Mesenchymal stem cell (in vitro differentiated cells and primary cell): ENCODE measurements around the gene AREL1.
A peak's percentile ranks its signal among the peaks of the same experiment; 100 is the strongest.

ENCODE experiments used
- DNase-seq: peaks from one replicate; pipeline ENCODE4 v3.0.0-alpha.2; 2013
- H2AFZ ChIP-seq: one replicate; pipeline ENCODE4 v1.6.1; 2013; ENCODE audit warnings: low read depth, mild to moderate bottlenecking, control low read depth, inconsistent platforms, low read length, moderate library complexity
- H2AK5ac ChIP-seq: 2 replicates; pipeline ENCODE4 v1.6.1; 2013; ENCODE audit warnings: low read length, moderate library complexity, mild to moderate bottlenecking, inconsistent platforms; ENCODE audit not compliant: severe bottlenecking
- H2BK120ac ChIP-seq: one replicate; pipeline ENCODE4 v1.6.1; 2013; ENCODE audit warnings: low read depth, mild to moderate bottlenecking, inconsistent platforms, low read length, moderate library complexity
- H2BK12ac ChIP-seq, 2 experiments: one replicate each; pipeline ENCODE4 v1.6.1; 2013; ENCODE audit warnings: inconsistent platforms in 2 of 2, low read length in 2 of 2, mild to moderate bottlenecking in 2 of 2, moderate library complexity in 2 of 2, control low read depth in 1 of 2
- H2BK15ac ChIP-seq: one replicate; pipeline ENCODE4 v1.6.1; 2013; ENCODE audit warnings: mild to moderate bottlenecking, low read depth, inconsistent platforms; ENCODE audit not compliant: poor library complexity, severe bottlenecking
- H2BK5ac ChIP-seq: 2 replicates; pipeline ENCODE4 v1.6.1; 2013; ENCODE audit warnings: low read depth, mild to moderate bottlenecking, low read length, control low read depth, inconsistent platforms; ENCODE audit not compliant: poor library complexity, severe bottlenecking
- H3K14ac ChIP-seq, 2 experiments: one replicate each; pipeline ENCODE4 v1.6.1; 2013; ENCODE audit warnings: inconsistent platforms in 2 of 2, low read length in 2 of 2, control low read depth in 1 of 2, mild to moderate bottlenecking in 1 of 2, moderate library complexity in 1 of 2
- H3K18ac ChIP-seq, 2 experiments: one replicate each; pipeline ENCODE4 v1.6.1; 2013; ENCODE audit warnings: inconsistent platforms in 2 of 2, low read length in 2 of 2, control low read depth in 1 of 2, low read depth in 1 of 2, mild to moderate bottlenecking in 1 of 2
- H3K23ac ChIP-seq, 2 experiments: one replicate each; pipeline ENCODE4 v1.6.1; 2013; ENCODE audit warnings: inconsistent platforms in 2 of 2, low read length in 2 of 2, mild to moderate bottlenecking in 2 of 2, moderate library complexity in 2 of 2, control low read depth in 1 of 2
- H3K27ac ChIP-seq: 2 replicates; pipeline ENCODE4 v1.5.1; 2013; ENCODE audit warnings: mild to moderate bottlenecking, moderate library complexity, low read length, control low read depth, inconsistent platforms; ENCODE audit not compliant: poor library complexity, severe bottlenecking
- H3K27me3 ChIP-seq, 2 experiments: 2 replicates each; pipeline versions ENCODE4 v1.6.1 to v1.7.0; 2013; ENCODE audit warnings: low read length in 2 of 2, mild to moderate bottlenecking in 2 of 2, moderate library complexity in 2 of 2, control low read depth in 1 of 2, inconsistent platforms in 1 of 2; ENCODE audit not compliant: control insufficient read depth in 1 of 2, insufficient read depth in 1 of 2
- H3K36me3 ChIP-seq, 2 experiments: 2 replicates each; pipeline versions ENCODE4 v1.6.1 to v1.7.0; 2013; ENCODE audit warnings: low read length in 2 of 2, control low read depth in 1 of 2, inconsistent platforms in 1 of 2, low read depth in 1 of 2, mild to moderate bottlenecking in 1 of 2; ENCODE audit not compliant: insufficient read depth in 2 of 2, control insufficient read depth in 1 of 2
- H3K4ac ChIP-seq, 2 experiments: one replicate each; pipeline ENCODE4 v1.6.1; 2013; ENCODE audit warnings: inconsistent platforms in 2 of 2, low read length in 2 of 2, mild to moderate bottlenecking in 2 of 2, moderate library complexity in 2 of 2, control low read depth in 1 of 2, low read depth in 1 of 2
- H3K4me1 ChIP-seq: 2 replicates; pipeline ENCODE4 v1.6.1; 2013; ENCODE audit warnings: low read depth, low read length, control low read depth; ENCODE audit not compliant: control insufficient read depth, insufficient read depth
- H3K4me2 ChIP-seq: 2 replicates; pipeline ENCODE4 v1.6.1; 2013; ENCODE audit warnings: low read length, mild to moderate bottlenecking, inconsistent platforms; ENCODE audit not compliant: poor library complexity, severe bottlenecking
- H3K4me3 ChIP-seq, 2 experiments: 2 replicates each; pipeline versions ENCODE4 v1.5.1 to v1.7.0; 2013; ENCODE audit warnings: low read length in 2 of 2, mild to moderate bottlenecking in 2 of 2, control low read depth in 1 of 2, low read depth in 1 of 2; ENCODE audit not compliant: insufficient read depth in 1 of 2
- H3K79me1 ChIP-seq: replicated peaks from 2 replicates; pipeline ENCODE4 v1.6.1; 2013; ENCODE audit warnings: mild to moderate bottlenecking, control low read depth, low read length, inconsistent platforms; ENCODE audit not compliant: poor library complexity, severe bottlenecking
- H3K9ac ChIP-seq: 2 replicates; pipeline ENCODE4 v1.7.0; 2013; ENCODE audit warnings: mild to moderate bottlenecking, low read length, moderate library complexity
- H3K9me3 ChIP-seq: 2 replicates; pipeline ENCODE4 v1.7.0; 2013; ENCODE audit warnings: mild to moderate bottlenecking, low read length; ENCODE audit not compliant: control insufficient read depth
- H4K8ac ChIP-seq: one replicate; pipeline ENCODE4 v1.6.1; 2013; ENCODE audit warnings: inconsistent platforms, mild to moderate bottlenecking, low read length, moderate library complexity
- H4K91ac ChIP-seq: one replicate; pipeline ENCODE4 v1.6.1; 2013; ENCODE audit warnings: mild to moderate bottlenecking, low read length, inconsistent platforms
- WGBS: methylation state at CpG from one replicate; pipeline ENCODE4 v1.1.7; 2013; ENCODE audit warnings: mixed read lengths; 5-methylcytosine and 5-hydroxymethylcytosine counted together

AREL1 gene

GRCh38 chr14:74653386-74654138, 59.3 kb downstream of the AREL1 start:
- H3K27ac ChIP-seq = no peak overlapping the region
- H4K8ac ChIP-seq = peak overlapping the region; percentile 16
- no peak overlapping the region for H3K23ac ChIP-seq
- no peak overlapping the region for H2BK5ac ChIP-seq
- H2AK5ac ChIP-seq = no peak overlapping the region
- H2BK12ac ChIP-seq = no peak overlapping the region
- no peak overlapping the region for H3K9ac ChIP-seq
- peaks cover 4% of the 10 kb centered on the region for H3K79me1 ChIP-seq
- no peak overlapping the region for H2BK120ac ChIP-seq
- H3K4me3 ChIP-seq = no peak overlapping the region
- 87% methylated on average over 15 of the region's 15 CpGs for WGBS
- peak overlapping the region; percentile 6 for H2BK15ac ChIP-seq
- H3K27me3 ChIP-seq = no peaks in the 10 kb centered on the region
- peak overlapping the region in 1 of 2 experiments; percentile 46 for H3K18ac ChIP-seq
- DNase-seq = no peak
- peaks cover 19% of the 10 kb centered on the region for H3K4me1 ChIP-seq
- H3K14ac ChIP-seq = peak overlapping the region in 1 of 2 experiments; percentile 41
- no peak overlapping the region for H3K4me2 ChIP-seq
- H3K9me3 ChIP-seq = no peaks in the 10 kb centered on the region
- H3K36me3 ChIP-seq = peaks cover 21 to 22% of the 10 kb centered on the region in 2 experiments
- H4K91ac ChIP-seq = no peak overlapping the region
- no peak overlapping the region for H2AFZ ChIP-seq
- H3K4ac ChIP-seq = peak overlapping the region in 1 of 2 experiments; percentile 34

DNA sequence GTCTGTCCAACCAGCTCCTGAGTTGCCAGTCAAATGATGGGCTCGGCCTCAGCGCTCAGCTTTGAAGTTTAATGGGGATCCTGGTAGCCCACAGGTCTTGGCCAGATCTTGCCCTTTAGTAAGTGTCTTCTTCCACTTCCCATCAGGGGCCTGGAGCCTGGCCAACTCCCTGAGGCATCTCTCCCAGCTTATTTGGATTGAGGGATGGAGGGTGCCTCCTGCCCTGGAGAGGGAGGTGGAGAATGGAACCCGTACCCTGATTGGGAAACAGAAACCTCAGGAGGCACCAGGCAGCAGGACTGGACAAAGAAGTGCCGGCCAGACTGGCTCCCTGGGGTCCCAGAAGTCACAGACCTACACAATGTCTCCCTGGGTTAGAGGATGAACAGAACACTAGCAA, 60.3 kb downstream of the AREL1 start:
- H3K27ac ChIP-seq = no peak overlapping the region
- no peak overlapping the region for H3K4me2 ChIP-seq
- no peak overlapping the region for H2BK120ac ChIP-seq
- no peak for DNase-seq
- H2AK5ac ChIP-seq = no peak overlapping the region
- peaks cover 13 to 20% of the 10 kb centered on the region in 2 experiments for H3K36me3 ChIP-seq
- H3K4me1 ChIP-seq = peaks cover 27% of the 10 kb centered on the region
- H2BK12ac ChIP-seq = peak overlapping the region in 1 of 2 experiments; percentile 33
- H3K79me1 ChIP-seq = no peaks in the 10 kb centered on the region
- no peaks in the 10 kb centered on the region for H3K9me3 ChIP-seq
- H3K18ac ChIP-seq = peak overlapping the region in 1 of 2 experiments; percentile 41
- H3K9ac ChIP-seq = no peak overlapping the region
- H3K4ac ChIP-seq = no peak overlapping the region
- no peak overlapping the region for H4K91ac ChIP-seq
- no peak overlapping the region for H2BK15ac ChIP-seq
- no peak overlapping the region for H4K8ac ChIP-seq
- no peak overlapping the region for H3K23ac ChIP-seq
- H3K14ac ChIP-seq = no peak overlapping the region
- H2BK5ac ChIP-seq = no peak overlapping the region
- no peak overlapping the region for H3K4me3 ChIP-seq
- no peaks in the 10 kb centered on the region for H3K27me3 ChIP-seq
- 77% methylated on average over 3 of the region's 4 CpGs for WGBS
- no peak overlapping the region for H2AFZ ChIP-seq

- H3K4me1 ChIP-seq = peaks cover 33% of the 10 kb centered on the region
- H2BK15ac ChIP-seq = no peak overlapping the region
- peak overlapping the region in 1 of 2 experiments; percentile 9 for H2BK12ac ChIP-seq
- H3K79me1 ChIP-seq = no peaks in the 10 kb centered on the region
- H3K18ac ChIP-seq = no peak overlapping the region
- H2AK5ac ChIP-seq = no peak overlapping the region
- H3K9ac ChIP-seq = no peak overlapping the region
- no peak overlapping the region for H4K91ac ChIP-seq
- no peak overlapping the region for H3K23ac ChIP-seq
- WGBS = 94% methylated on average over 1 of the region's 1 CpG
- no peak overlapping the region for H2BK120ac ChIP-seq
- no peak for DNase-seq
- H3K27me3 ChIP-seq = no peaks in the 10 kb centered on the region
- no peak overlapping the region for H2BK5ac ChIP-seq
- no peak overlapping the region for H3K4me2 ChIP-seq
- no peak overlapping the region for H3K14ac ChIP-seq
- H4K8ac ChIP-seq = no peak overlapping the region
- no peak overlapping the region for H3K4me3 ChIP-seq
- peaks cover 5 to 17% of the 10 kb centered on the region in 2 experiments for H3K36me3 ChIP-seq
- H3K4ac ChIP-seq = no peak overlapping the region
- no peak overlapping the region for H3K27ac ChIP-seq
- no peak overlapping the region for H2AFZ ChIP-seq
- H3K9me3 ChIP-seq = no peaks in the 10 kb centered on the region
Observed at GRCh38 chr14:74650927-74651686, 61.8 kb downstream of the AREL1 start.

- Histone ChIP-seq H3K9me3 (no peaks in the 10 kb centered on the region), H4K91ac (no peak overlapping the region), H3K14ac (no peak overlapping the region), H3K27me3 (no peaks in the 10 kb centered on the region), H2BK15ac (peak overlapping the region; percentile 38), H2BK5ac (no peak overlapping the region), H3K4me2 (no peak overlapping the region), H3K4ac (no peak overlapping the region), H3K79me1 (no peaks in the 10 kb centered on the region), H2BK12ac (no peak overlapping the region), H3K4me3 (no peak overlapping the region), H3K4me1 (peaks cover 37% of the 10 kb centered on the region), H4K8ac (no peak overlapping the region), H2AFZ (no peak overlapping the region), H3K23ac (no peak overlapping the region), H3K27ac (no peak overlapping the region), H3K36me3 (peaks cover 5 to 17% of the 10 kb centered on the region in 2 experiments), H2AK5ac (peak overlapping the region; percentile 58), H3K18ac (peak overlapping the region in 1 of 2 experiments; percentile 52), H2BK120ac (no peak overlapping the region), H3K9ac (no peak overlapping the region)
- no peak for DNase-seq
- 33% methylated on average over 2 of the region's 2 CpGs for WGBS
Observed at GRCh38 chr14:74649673-74650072, 63.2 kb downstream of the AREL1 start.
